B cell (primary cell): Measurements from ENCODE around the gene SEC24C. TPM values are rescaled to one million over a fixed set of nuclear protein-coding genes. Genes with fewer than 3 reads are reported as not detected.

Experiments
- ATAC-seq: fragments of 200-7000 bp; cut with Tn5 transposase; one replicate; pipeline ENCODE4 v1.10.0; 2021; ENCODE audit warnings: low read depth, mild to moderate bottlenecking, moderate number of reproducible peaks, moderate library complexity
- CTCF ChIA-PET: fragments of 350-600 bp; sonication (Branson Sonifier 250); formaldehyde crosslinking; loops from one replicate; lab custom pipeline; 2021; ENCODE audit warnings: antibody characterized with exemption, inconsistent platforms; lab: Charles Lee
- POLR2A ChIA-PET: fragments of 350-600 bp; sonication (Branson Sonifier 250); formaldehyde crosslinking; loops from one replicate; lab custom pipeline; 2021; ENCODE audit warnings: antibody characterized with exemption; lab: Charles Lee
- DNase-seq: peaks from one replicate; pipeline ENCODE4 v3.0.0; 2013
- H2AFZ ChIP-seq: 2 replicates; pipeline ENCODE4 v1.6.1; 2012; ENCODE audit warnings: mild to moderate bottlenecking, low read depth, low read length; ENCODE audit not compliant: insufficient read depth, poor library complexity, severe bottlenecking
- H3K27ac ChIP-seq, 2 donors: 1 replicate in 1 of 2; 2 replicates in 1 of 2; pipeline ENCODE4 v1.5.1; 2012 to 2013; ENCODE audit warnings: low read length in 2 of 2, mild to moderate bottlenecking in 2 of 2, moderate library complexity in 1 of 2
- H3K27me3 ChIP-seq, 4 experiments: fragments of 200-600 bp in 1 of 4; sonication (generic) in 1 of 4; replicated peaks in 1 of 4; 1 replicate in 2 of 4; 2 replicates in 2 of 4; pipeline versions ENCODE4 v1.6.1 to v1.7.0; 2013 to 2016; ENCODE audit warnings: low read length in 3 of 4, mild to moderate bottlenecking in 2 of 4, mixed read lengths in 1 of 4, moderate library complexity in 1 of 4; ENCODE audit not compliant: insufficient read depth in 4 of 4, control insufficient read depth in 3 of 4; ENCODE audit errors: control extremely low read depth in 1 of 4
- H3K36me3 ChIP-seq, 2 experiments: replicated peaks in 1 of 2; 1 replicate in 1 of 2; 2 replicates in 1 of 2; pipeline versions ENCODE4 v1.6.1 to v1.7.1; 2013; ENCODE audit warnings: low read length in 1 of 2; ENCODE audit not compliant: insufficient read depth in 2 of 2, control insufficient read depth in 1 of 2; ENCODE audit errors: control extremely low read depth in 1 of 2, extremely low read depth in 1 of 2
- H3K4me1 ChIP-seq, 2 donors: fragments of 200-600 bp in 1 of 2; sonication (generic) in 1 of 2; 1 replicate in 1 of 2; 2 replicates in 1 of 2; pipeline versions ENCODE4 v1.5.1 to v1.6.1; 2013 to 2017; ENCODE audit warnings: low read length in 2 of 2; ENCODE audit not compliant: control insufficient read depth in 2 of 2, insufficient read depth in 2 of 2
- H3K4me2 ChIP-seq: replicated peaks from 2 replicates; pipeline ENCODE3; 2012; ENCODE audit warnings: mild to moderate bottlenecking, low read depth, low read length; ENCODE audit not compliant: poor library complexity, severe bottlenecking
- H3K4me3 ChIP-seq, 5 experiments: fragments of 200-600 bp in 1 of 5; sonication (generic) in 1 of 5; 1 replicate in 3 of 5; 2 replicates in 2 of 5; pipeline versions ENCODE4 v1.5.1 to v1.7.0; 2011 to 2016; ENCODE audit warnings: low read length in 4 of 5, mild to moderate bottlenecking in 4 of 5, low read depth in 2 of 5, control low read depth in 1 of 5, moderate library complexity in 1 of 5; ENCODE audit not compliant: insufficient read depth in 1 of 5; ENCODE audit errors: control extremely low read depth in 1 of 5, extremely low read depth in 1 of 5
- H3K79me2 ChIP-seq: fragments of 200-600 bp; sonication (generic); one replicate; pipeline ENCODE4 v1.6.0; 2016; ENCODE audit warnings: low read length; ENCODE audit not compliant: control insufficient read depth, insufficient read depth
- H3K9ac ChIP-seq: fragments of 200-600 bp; sonication (generic); 2 replicates; pipeline ENCODE4 v1.6.1; 2017; ENCODE audit warnings: mild to moderate bottlenecking, low read length, moderate library complexity
- H3K9me3 ChIP-seq, 3 donors: one replicate each; pipeline versions ENCODE4 v1.6.1 to v1.7.1; 2013; ENCODE audit warnings: low read length in 2 of 3; ENCODE audit not compliant: control insufficient read depth in 2 of 3, insufficient read depth in 1 of 3; ENCODE audit errors: control extremely low read depth in 1 of 3
- H4K20me1 ChIP-seq: 2 replicates; pipeline ENCODE4 v1.6.0; 2012; ENCODE audit warnings: mild to moderate bottlenecking, low read length; ENCODE audit not compliant: insufficient read depth, control insufficient read depth, poor library complexity, severe bottlenecking
- H3K27ac Mint-ChIP-seq: one replicate; pipeline ENCODE4 v1.8.0; 2021; ENCODE audit warnings: mixed read lengths
- H3K27me3 Mint-ChIP-seq: one replicate; pipeline ENCODE4 v1.8.0; 2021; ENCODE audit warnings: mixed read lengths
- H3K4me1 Mint-ChIP-seq: one replicate; pipeline ENCODE4 v1.8.0; 2021; ENCODE audit warnings: mixed read lengths
- H3K4me3 Mint-ChIP-seq: one replicate; pipeline ENCODE4 v1.8.0; 2021; ENCODE audit warnings: mixed read lengths
- H3K9me3 Mint-ChIP-seq: one replicate; pipeline ENCODE4 v1.8.0; 2022; ENCODE audit warnings: mixed read lengths; ENCODE audit not compliant: insufficient read depth
- EZH2 ChIP-seq: IDR thresholded peaks from 2 replicates; pipeline ENCODE4 v1.6.1; 2012; ENCODE audit warnings: borderline replicate concordance, low read depth, mild to moderate bottlenecking, moderate library complexity, low read length; ENCODE audit not compliant: insufficient read depth, poor library complexity, severe bottlenecking
- WGBS: methylation state at CpG from one replicate; pipeline ENCODE4 v1.1.5; 2013; ENCODE audit warnings: missing lambda C conversion rate; ENCODE audit not compliant: insufficient coverage; 5-methylcytosine and 5-hydroxymethylcytosine counted together
- intact Hi-C: fragments of 100-400 bp; cut with micrococcal nuclease; formaldehyde crosslinking; loops from one replicate; pipeline ENCODE4 v1.10.0; 2022
- polyA plus RNA-seq: library from polyadenylated mRNA; depleted of rRNA; stranded (reverse); fragments of >200 nt; gene quantifications from 2 replicates; pipeline ENCODE4 v1.2.3, GENCODE V29; 2012
- total RNA-seq, 2 donors: library from RNA; stranded (reverse); fragments of 120-200 nt in 1 of 2; gene quantifications; 1 replicate in 1 of 2; 2 replicates in 1 of 2; pipeline versions ENCODE4 v1.2.3 to v1.2.4, GENCODE V29; 2013 to 2022
- TF ChIP-seq, protein P1 (sequence below): fragments of 200-600 bp; IDR thresholded peaks from one replicate; pipeline ENCODE4 v1.8.0; 2022; ENCODE audit warnings: antibody characterized with exemption, mild to moderate bottlenecking

Gene SEC24C
- total and polyA plus RNA-seq, 2 donors (not counting 1 experiment from before 2014, with no cell fraction given), result 60.2 to 78.7 TPM

- ChIA-PET POLR2A (no interaction called here), CTCF (interaction anchor here (6.2 kb wide), 1 partner anchor 11 kb away, joined by 35 read pairs; a partner anchor contains a TSS)
- ATAC-seq (no peak), DNase-seq (no peak)
- H3K9me3 Mint-ChIP-seq, result no peaks in the 10 kb centered on the region
- TF ChIP-seq, protein P1, sequence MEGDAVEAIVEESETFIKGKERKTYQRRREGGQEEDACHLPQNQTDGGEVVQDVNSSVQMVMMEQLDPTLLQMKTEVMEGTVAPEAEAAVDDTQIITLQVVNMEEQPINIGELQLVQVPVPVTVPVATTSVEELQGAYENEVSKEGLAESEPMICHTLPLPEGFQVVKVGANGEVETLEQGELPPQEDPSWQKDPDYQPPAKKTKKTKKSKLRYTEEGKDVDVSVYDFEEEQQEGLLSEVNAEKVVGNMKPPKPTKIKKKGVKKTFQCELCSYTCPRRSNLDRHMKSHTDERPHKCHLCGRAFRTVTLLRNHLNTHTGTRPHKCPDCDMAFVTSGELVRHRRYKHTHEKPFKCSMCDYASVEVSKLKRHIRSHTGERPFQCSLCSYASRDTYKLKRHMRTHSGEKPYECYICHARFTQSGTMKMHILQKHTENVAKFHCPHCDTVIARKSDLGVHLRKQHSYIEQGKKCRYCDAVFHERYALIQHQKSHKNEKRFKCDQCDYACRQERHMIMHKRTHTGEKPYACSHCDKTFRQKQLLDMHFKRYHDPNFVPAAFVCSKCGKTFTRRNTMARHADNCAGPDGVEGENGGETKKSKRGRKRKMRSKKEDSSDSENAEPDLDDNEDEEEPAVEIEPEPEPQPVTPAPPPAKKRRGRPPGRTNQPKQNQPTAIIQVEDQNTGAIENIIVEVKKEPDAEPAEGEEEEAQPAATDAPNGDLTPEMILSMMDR, result no peak
- no peak for TF ChIP-seq EZH2
- Histone ChIP-seq H3K27ac (peak overlapping the region; percentile 60 to 89), H3K27me3 (no peaks in the 10 kb centered on the region), H2AFZ (no peak overlapping the region), H4K20me1 (peaks cover 15% of the 10 kb centered on the region), H3K9ac (peak overlapping the region; percentile 75), H3K79me2 (peaks cover 76% of the 10 kb centered on the region), H3K4me1 (peaks cover 32 to 46% of the 10 kb centered on the region in 2 donors), H3K9me3 (no peaks in the 10 kb centered on the region), H3K36me3 (peaks cover 0 to 8% of the 10 kb centered on the region in 2 experiments), H3K4me3 (peak overlapping the region; percentile 72 to 86 (median 79)), H3K4me2 (peak overlapping the region; percentile 76)
- H3K4me1 Mint-ChIP-seq, result peaks cover 56% of the 10 kb centered on the region
- peak overlapping the region; percentile 97 for H3K27ac Mint-ChIP-seq
- no CpG with 5 or more reads among the region's 2 CpGs for WGBS
- intact Hi-C loops, result no loop called here
- no peaks in the 10 kb centered on the region for H3K27me3 Mint-ChIP-seq
- H3K4me3 Mint-ChIP-seq, result peak overlapping the region; percentile 99
Observed at GRCh38 chr10:73782749-73783085, 38.5 kb downstream of the SEC24C start.

- Mint-ChIP-seq H3K27ac (peak within 1 kb of the TSS; percentile 98), H3K4me1 (peaks cover 48% of the 10 kb centered on the region), H3K9me3 (no peaks in the 10 kb centered on the region), H3K4me3 (peak within 1 kb of the TSS; percentile 96), H3K27me3 (no peaks in the 10 kb centered on the region)
- intact Hi-C loops, result loop anchor here (1.0 to 5.0 kb wide), 5 partner anchors 13 to 288 kb away; partner anchors contain the start of genes NDST2, PPP3CB and SEC24C
- Histone ChIP-seq H3K27ac (peak within 1 kb of the TSS; percentile 53 to 74), H3K9me3 (no peaks in the 10 kb centered on the region), H3K4me3 (peak within 1 kb of the TSS; percentile 56 to 97 (median 85)), H3K4me2 (peak within 1 kb of the TSS; percentile 98), H3K36me3 (peaks cover 2 to 14% of the 10 kb centered on the region in 2 experiments), H3K9ac (peak within 1 kb of the TSS; percentile 90), H3K79me2 (peaks cover 82% of the 10 kb centered on the region), H3K4me1 (peaks cover 32 to 46% of the 10 kb centered on the region in 2 donors), H3K27me3 (no peaks in the 10 kb centered on the region), H4K20me1 (peaks cover 28% of the 10 kb centered on the region), H2AFZ (peak within 1 kb of the TSS; percentile 87)
- CTCF ChIA-PET, result interaction anchor here (0.8 to 6.2 kb wide), 3 partner anchors 13 to 55 kb away, joined by 3 to 35 read pairs (median 3); a partner anchor contains a TSS
- TF ChIP-seq, protein P1, result no peak
- no peak for TF ChIP-seq EZH2
- WGBS, result 0% methylated on average over 30 of the region's 36 CpGs
- POLR2A ChIA-PET, result interaction anchor here (0.9 to 2.7 kb wide), 4 partner anchors 12 to 42 kb away, joined by 4 to 24 read pairs (median 7); partner anchors contain the start of genes NDST2 and SEC24C
- peak; percentile 95 for DNase-seq
- peak; percentile 87 for ATAC-seq
Observed at GRCh38 chr10:73785211-73785720, 41.1 kb downstream of the SEC24C start, which contains the start of gene ZSWIM8. Gene ZSWIM8, plus strand, starts transcription at chr10:73785606. Its CDS starts 273 bp downstream, at chr10:73785879.
